HG02970 (cell line): ENCODE measurements around the gene ARHGEF25.
A peak's percentile ranks its signal among the peaks of the same experiment; 100 is the strongest.
"Not testable (repeated sequence)": the region's sequence is repeated elsewhere in the genome, so short reads cannot be mapped to it uniquely, and the experiment has no call there.

ENCODE experiments used
- ATAC-seq: cut with Tn5 transposase; IDR thresholded peaks from one replicate; pipeline ENCODE4 v1.9.1; 2021; ENCODE audit warnings: mild to moderate bottlenecking, moderate library complexity, moderate number of reproducible peaks; ENCODE audit not compliant: unreplicated experiment, low FRiP score

The ARHGEF25 gene

DNA sequence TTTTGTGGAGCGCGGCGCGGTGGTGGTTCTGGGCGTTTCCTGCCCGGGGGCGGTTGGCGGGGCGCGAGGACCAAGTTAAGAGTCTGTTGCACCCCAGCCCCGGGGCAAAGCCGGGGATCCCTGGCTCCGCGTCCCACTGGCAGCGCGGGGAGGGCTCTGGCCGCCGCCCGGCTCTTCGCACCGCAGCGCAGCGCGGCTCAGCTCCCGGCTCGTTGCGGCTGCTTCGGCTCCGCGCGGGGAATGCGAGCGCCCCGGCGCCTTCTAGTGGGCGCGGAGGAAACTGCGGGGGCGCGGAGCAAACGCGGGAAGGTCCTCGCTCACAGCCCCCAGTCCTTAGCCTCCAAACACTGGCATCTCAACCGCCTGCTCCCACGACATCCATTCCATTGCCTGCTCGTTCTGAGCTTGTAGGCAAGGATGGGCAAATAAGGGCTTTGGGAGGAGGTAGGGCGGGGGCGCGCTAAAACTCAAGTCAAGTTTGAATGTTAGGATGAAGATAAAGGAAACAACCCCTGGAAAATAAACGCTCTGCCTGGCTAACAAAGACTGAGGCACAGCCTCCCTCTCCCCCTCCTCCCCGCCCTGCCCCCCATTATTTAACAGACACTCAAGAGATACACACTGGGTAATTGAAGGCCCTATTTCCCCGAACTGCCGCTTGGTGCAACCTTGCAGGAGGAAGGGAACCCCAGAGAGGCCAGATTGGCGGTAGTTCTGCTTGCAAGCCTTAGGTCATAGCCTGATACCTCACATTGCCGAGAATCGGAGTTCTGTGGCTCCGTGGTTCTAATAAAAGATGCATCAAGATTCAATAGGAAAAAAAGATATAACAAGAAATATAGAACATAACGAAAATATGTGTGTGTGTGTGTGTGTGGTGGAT is 22.0 kb downstream of the ARHGEF25 start, which contains the start of gene B4GALNT1:
Gene B4GALNT1, minus strand, starts transcription at position 244 of the 883 bp plus-strand sequence. CDS start 1,069 bp downstream, outside the sequence.
- peak; percentile 53 for ATAC-seq

DNA sequence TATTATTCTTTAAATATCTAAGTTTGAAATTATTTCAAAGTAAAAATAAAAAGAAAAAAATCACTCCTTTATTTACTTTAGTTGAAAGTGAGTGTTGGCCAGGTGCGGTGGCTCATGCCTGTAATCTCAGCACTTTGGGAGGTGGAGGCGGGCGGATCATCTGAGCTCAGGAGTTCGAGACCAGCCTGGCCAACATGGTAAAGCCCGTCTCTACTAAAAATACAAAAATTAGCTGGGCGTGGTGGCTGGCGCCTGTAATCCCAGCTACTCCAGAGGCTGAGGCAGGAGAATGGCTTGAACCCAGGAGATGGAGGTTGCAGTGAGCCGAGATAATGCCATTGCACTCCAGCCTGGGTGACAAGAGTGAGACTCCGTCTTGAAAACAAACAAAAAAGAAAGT is 25.5 kb downstream of the ARHGEF25 start:
- ATAC-seq: not testable (repeated sequence)

DNA sequence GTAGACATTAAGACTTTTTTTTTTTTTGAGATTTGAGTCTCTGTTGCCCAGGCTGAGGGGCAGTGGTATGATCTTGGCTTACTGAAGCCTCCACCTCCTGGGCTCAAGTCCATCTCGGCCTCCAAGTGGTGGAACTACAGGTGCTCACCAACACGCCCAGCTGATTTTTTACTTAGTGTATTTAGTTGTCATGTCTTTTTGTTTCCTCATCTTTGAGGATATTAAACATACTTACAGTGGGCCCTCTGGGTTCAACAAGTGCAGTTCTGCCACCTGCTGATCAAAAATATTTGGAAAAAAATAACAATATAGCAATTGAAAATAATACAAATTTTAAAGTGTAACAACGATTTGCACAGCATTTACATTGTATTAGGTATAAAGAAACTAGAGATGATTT is 26.1 kb downstream of the ARHGEF25 start:
- no peak for ATAC-seq

DNA sequence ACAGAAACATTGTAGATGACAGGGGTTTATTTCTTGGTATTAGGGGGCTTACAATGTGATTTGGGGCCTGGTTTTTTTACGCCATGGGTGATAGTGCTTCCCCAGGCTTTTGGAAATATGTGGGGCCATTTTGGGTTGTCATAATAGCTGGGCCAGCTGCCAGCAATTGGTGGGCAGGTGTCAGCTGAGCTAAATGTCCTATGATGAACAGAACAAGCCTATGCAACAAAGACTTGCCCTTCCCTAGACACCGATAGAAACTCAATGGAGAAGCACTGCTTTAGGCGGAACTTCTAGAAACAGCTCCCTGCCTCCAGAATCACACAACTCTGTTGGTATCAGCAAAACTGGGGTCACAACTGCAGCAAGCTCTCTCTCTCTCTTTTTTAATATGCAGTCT is 26.9 kb downstream of the ARHGEF25 start:
- no peak for ATAC-seq

DNA sequence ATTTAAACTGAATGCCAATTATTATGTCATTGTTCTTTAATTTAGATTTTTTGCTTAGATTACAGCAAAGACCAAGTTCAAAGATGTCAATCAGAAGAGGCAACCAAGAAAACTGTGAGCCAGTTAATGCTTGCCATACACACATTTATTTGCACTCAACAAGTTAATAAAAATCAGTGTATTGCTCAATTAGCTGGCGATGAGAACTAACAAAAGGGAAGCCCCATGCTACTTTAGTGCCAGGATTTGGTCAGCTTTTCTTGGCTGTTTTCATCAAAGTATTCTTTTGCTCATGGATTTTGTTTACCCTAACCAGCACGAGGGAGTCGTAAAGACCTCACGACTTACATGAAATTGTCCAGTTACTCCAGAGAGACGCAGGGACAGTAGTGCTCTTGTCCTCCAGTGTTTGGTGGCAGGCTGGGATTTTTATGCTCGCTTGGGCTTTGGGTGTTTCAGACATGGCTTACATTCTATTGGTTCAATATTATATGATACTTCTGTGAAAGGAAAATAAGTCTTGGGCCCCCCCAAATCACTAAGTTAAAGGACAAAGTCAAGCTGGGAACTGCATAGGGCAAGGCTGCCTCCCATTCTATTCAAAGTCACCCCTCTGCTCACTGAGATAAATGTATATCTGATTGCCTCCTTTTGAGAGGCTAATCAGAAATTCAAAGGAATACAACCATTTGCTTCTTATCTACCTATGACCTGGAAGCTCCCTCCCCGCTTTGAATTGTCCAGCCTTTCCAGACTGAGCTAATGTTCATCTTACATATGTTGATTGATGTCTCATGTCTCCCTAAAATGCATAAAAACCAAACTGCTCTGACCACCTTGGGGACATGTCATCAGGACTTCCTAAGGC is 29.2 kb downstream of the ARHGEF25 start:
- no peak for ATAC-seq

DNA sequence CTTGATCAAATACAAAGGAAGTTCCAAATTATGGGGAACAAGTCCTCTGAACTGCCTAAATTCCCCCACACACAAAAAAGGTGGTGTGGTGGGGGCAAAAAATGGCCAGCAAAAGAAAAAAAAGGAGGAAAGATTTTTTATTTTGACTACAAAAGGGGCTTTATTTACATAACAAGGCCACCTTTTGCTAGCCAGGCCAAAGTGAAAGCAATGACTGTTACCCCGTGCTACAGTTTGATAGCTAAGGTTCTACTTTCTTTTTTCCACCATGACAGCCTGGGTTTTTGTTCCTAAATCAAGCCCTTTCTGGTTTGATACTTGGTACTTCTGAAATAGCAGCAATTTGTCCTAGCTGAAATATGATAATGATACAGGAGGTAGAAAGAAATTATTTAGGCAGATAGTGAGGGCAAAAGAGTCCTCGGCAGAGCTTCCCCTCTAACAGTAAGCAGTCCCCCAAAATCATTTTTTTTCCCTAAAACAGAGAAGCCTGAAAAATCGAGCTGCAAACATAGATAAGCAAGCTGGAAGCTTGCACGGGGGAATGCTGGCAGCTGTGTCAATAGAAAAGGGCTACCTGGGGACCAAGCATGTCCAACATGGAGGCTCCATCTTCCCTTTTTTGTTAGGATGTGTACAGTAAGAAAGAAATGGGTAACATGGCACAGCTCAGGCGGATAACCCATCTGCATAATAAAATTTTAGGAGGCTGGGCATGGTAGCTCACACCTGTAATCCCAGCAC is 30.6 kb downstream of the ARHGEF25 start:
- no peak for ATAC-seq

DNA sequence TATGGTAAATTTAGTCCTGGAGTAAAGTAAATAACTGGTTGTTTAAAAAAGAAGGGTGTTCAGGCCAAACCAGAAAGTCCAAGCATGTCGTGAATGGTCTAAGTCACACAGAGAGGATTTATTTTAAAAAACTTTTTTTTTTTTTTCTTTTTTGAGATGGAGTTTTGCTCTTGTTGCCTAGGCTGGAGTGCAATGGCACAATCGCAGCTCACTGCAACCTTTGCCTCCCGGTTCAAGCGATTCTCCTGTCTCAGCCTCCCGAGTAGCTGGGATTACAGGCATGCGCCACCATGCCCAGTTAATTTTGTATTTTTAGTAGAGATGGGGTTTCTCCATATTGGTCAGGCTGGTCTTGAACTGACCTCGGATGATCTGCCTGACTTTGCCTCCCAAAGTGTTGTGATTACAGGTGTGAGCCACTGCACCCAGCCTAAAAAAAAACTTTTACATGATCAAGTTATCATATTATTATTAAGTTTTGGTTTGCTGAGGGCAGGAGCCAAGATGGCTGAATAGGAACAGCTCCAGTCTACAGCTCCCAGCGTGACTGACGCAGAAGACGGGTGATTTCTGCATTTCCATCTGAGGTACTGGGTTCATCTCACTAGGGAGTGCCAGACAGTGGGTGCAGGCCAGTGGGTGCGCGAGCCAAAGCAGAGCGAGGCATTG is 34.9 kb downstream of the ARHGEF25 start:
- ATAC-seq: not testable (repeated sequence)

DNA sequence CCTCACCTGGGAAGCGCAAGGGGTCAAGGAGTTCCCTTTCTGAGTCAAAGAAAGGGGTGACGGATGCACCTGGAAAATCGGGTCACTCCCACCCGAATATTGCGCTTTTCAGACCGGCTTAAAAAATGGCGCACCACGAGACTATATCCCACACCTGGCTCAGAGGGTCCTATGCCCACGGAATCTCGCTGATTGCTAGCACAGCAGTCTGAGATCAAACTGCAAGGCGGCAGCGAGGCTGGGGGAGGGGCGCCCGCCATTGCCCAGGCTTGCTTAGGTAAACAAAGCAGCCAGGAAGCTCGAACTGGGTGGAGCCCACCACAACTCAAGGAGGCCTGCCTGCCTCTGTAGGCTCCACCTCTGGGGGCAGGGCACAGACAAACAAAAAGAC is 35.4 kb downstream of the ARHGEF25 start:
- not testable (repeated sequence) for ATAC-seq

DNA sequence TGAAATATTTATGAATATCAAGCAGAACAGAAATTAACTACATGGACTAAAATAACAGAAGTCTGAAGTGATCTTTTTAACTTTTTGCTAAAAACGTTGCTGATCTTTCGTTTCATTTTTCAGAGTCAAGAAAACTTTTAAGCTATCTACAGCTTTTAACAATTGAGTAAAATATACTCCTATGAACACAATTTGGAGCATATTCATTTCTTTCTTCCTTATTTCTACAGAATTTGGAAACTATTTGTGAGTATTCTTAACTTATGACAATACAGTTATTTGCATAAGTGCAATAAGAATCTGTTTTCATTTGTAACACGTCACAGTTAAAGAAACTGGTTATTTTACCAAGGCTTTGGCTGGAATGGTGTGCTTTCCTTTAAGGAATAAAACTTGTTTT is 42.8 kb downstream of the ARHGEF25 start:
- no peak for ATAC-seq

DNA sequence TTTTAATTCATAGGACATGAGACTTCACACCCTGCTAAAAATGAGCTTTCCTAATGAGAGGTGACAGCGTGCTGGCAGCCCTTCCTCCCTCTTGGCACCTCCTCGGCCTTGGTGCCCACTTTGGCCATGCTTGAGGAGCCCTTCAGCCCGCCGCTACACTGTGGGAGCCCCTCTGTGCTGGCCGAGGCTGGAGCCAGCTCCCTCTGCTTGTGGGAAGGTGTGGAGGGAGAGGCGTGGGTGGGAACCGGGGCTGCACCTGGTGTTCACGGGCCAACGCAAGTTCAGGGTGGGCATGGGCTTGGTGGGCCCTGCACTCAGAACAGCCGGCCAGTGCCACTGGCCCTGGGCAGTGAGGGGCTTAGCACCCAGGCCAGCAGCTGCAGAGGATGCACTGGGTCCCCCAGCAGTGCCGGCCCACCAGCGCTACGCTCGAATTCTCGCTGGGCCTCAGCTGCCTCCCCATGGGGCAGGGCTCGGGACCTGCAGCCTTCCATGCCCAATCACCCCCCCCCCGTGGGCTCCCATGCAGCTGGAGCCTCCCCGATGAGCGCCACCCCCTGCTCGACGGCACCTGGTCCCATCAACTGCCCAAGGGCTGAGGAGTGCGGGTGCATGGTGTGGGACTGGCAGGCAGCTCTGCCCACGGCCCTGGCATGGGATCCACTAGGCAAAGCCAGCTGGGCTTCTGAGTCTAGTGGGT is 44.5 kb downstream of the ARHGEF25 start:
- ATAC-seq: no peak

DNA sequence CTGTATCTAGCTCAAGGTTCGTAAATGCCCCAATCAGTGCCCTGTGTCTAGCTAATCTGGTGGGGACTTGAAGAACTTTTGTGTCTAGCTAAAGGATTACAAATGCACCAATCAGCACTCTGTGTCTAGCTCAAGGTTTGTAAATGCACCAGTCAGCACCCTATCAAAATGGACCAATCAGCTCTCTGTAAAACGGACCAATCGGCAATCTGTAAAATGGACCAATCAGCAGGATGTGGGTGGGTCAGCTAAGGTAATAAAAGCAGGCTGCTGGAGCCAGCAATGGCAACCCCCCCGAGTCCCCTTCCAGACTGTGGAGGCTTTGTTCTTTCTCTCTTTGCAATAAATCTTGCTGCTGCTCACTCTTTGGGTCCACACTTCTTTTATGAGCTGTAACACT is 45.2 kb downstream of the ARHGEF25 start:
- not testable (repeated sequence) for ATAC-seq

DNA sequence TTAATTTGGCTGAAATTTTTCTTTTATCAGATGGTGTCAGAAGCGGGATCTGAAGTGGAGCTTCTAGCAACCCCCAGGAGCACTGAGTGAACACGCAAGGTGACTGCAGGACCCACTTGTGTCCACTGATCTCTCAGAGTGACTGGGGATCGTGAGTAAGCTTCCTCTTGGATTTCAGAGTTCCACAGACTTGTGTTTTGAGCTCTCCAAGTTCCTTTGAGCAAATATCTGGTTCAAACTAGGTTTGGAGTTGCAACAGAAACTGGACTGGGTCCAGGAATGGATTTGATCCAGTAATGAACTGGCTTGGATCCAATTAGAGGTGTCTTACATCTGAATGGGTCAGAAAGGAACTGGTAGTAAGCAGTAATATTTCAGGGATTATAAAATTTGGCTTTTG is 46.5 kb downstream of the ARHGEF25 start:
- ATAC-seq: no peak

DNA sequence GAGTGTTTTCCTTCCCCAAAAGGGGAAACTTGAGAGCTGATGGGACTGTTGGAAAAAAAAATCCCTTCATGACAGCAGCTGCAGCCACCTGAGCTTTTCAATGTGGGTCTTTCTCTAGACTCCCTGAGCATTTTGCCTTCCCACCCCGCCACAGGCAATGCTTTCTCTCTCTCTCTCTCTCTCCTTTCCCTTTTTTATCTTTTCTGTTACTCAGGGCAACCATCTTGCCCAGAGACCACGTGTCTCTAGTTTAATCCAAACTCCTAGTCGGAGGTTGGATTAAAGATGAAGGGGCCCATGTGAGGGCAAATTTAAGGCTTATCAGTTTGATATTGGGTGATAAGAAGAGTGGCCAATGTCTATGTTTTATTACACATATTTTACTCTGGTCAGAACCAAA is 47.7 kb downstream of the ARHGEF25 start:
- ATAC-seq: no peak

DNA sequence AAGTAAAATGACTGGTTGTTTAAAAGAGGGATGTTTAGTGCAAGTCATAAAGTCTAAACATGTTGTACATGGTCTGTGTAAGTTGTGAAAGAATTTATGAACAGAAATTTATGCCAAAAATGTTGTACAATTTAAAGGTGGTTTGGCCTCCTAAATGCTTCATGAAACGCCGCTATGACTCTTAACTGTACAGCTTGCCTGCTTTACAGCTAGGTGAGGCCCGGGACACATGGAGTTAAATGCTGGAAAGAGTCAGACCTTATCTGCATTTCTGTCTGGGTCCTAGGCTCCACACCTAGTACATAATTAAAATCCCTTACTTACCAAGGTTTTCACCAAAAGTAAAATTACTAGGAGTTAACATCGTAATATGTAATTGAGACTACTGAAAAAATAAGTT is 50.1 kb downstream of the ARHGEF25 start:
- ATAC-seq: no peak

DNA sequence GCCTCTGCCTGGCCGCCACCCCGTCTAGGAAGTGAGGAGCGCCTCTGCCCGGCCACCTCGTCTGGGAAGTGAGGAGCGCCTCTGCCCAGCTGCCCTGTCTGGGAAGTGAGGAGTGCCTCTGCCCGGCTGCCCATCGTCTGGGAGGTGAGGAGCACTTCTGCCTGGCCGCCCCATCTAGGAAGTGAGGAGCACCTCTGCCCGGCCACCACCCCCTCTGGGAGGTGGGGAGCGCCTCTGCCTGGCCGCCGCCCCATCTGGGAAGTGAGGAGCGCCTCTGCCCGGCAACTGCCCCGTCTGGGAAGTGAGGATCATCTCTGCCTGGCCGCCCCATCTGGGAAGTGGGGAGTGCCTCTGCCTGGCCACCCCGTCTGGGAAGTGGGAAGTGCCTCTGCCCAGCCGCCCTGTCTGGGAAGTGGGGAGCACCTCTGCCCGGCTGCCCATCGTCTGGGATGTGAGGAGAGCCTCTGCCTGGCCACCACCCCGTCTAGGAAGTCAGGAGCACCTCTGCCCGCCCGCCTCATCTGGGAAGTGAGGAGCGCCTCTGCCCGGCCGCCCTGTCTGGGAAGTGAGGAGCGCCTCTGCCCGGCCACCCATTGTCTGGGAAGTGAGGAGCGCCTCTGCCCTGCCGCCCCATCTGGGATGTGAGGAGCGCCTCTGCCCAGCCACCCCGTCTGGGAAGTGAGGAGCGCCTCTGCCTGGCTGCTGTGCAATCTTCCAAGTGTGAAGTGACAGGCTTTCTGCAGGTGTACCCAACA is 54.0 kb downstream of the ARHGEF25 start:
- not testable (repeated sequence) for ATAC-seq
